SJCRH30 (cell line): ENCODE results near the gene C13orf46. TPM values are rescaled to one million over a fixed set of nuclear protein-coding genes. Genes with fewer than 3 reads are reported as not detected.
A peak's percentile ranks its signal among the peaks of the same experiment; 100 is the strongest.

Source experiments
- DNase-seq, 2 experiments: peaks; one replicate each; pipeline ENCODE4 v3.0.0-alpha.2; 2015 to 2020
- H3K27ac ChIP-seq: fragments of 250-450 bp; sonication (Bioruptor Pico); 2 replicates; pipeline ENCODE4 v1.5.1; 2020; ENCODE audit warnings: mild to moderate bottlenecking, moderate library complexity
- H3K27me3 ChIP-seq: fragments of 250-450 bp; sonication (Bioruptor Pico); 2 replicates; pipeline ENCODE4 v1.5.1; 2020; ENCODE audit warnings: mild to moderate bottlenecking, moderate library complexity
- H3K36me3 ChIP-seq: fragments of 250-450 bp; sonication (Bioruptor Pico); 2 replicates; pipeline ENCODE4 v1.5.1; 2020; ENCODE audit warnings: mild to moderate bottlenecking, moderate library complexity
- H3K4me1 ChIP-seq: fragments of 250-450 bp; sonication (Bioruptor Pico); 2 replicates; pipeline ENCODE4 v1.5.1; 2020; ENCODE audit warnings: mild to moderate bottlenecking, moderate library complexity
- H3K4me3 ChIP-seq: fragments of 250-450 bp; sonication (Bioruptor Pico); 2 replicates; pipeline ENCODE4 v1.5.1; 2020; ENCODE audit warnings: mild to moderate bottlenecking, moderate library complexity
- H3K9me3 ChIP-seq: fragments of 250-450 bp; sonication (Bioruptor Pico); replicated peaks from 2 replicates; pipeline ENCODE4 v1.5.1; 2020; ENCODE audit warnings: mild to moderate bottlenecking, moderate library complexity
- total RNA-seq: library from RNA; depleted of rRNA; stranded (reverse); fragments of >200 nt; shearing (Covaris generic); gene quantifications from 2 replicates; pipeline ENCODE4 v1.2.3, GENCODE V29; 2014; rRNA removed

The C13orf46 gene
- total RNA-seq, 1 experiment from 2014 or later = 0.04 TPM

- Histone ChIP-seq H3K27ac (no peak overlapping the region), H3K27me3 (0 out of 2 replicates have a peak, but pooled peaks cover 4% of the 10 kb centered on the region), H3K9me3 (no peaks in the 10 kb centered on the region), H3K36me3 (no peaks in the 10 kb centered on the region), H3K4me1 (no peaks in the 10 kb centered on the region), H3K4me3 (no peak overlapping the region)
- DNase-seq = no peak
Measured at GRCh38 chr13:113905018-113905417, 68.9 kb downstream of the C13orf46 start.

- H3K4me1 ChIP-seq = no peaks in the 10 kb centered on the region
- peak; percentile 23 to 54 for DNase-seq
- H3K27ac ChIP-seq = no peak overlapping the region
- H3K36me3 ChIP-seq = no peaks in the 10 kb centered on the region
- no peaks in the 10 kb centered on the region for H3K9me3 ChIP-seq
- H3K4me3 ChIP-seq = no peak overlapping the region
- H3K27me3 ChIP-seq = 0 out of 2 replicates have a peak, but pooled peaks cover 4% of the 10 kb centered on the region
Measured at GRCh38 chr13:113904411-113904810, 69.5 kb downstream of the C13orf46 start.

GRCh38 chr13:113903912-113904311, 70.0 kb downstream of the C13orf46 start:
- Histone ChIP-seq H3K27me3 (0 out of 2 replicates have a peak, but pooled peaks cover 4% of the 10 kb centered on the region), H3K36me3 (no peaks in the 10 kb centered on the region), H3K9me3 (no peaks in the 10 kb centered on the region), H3K27ac (no peak overlapping the region), H3K4me1 (no peaks in the 10 kb centered on the region), H3K4me3 (no peak overlapping the region)
- no peak for DNase-seq

Other genes with a start within 250 kb of the C13orf46 start
- not detected in 2 replicates for gene TMEM255B, start 214.8 kb downstream of the C13orf46 start, total RNA-seq
- gene GAS6, start 110.0 kb downstream of the C13orf46 start, total RNA-seq = 0.10 and 0.14 TPM in 2 replicates
- gene RASA3, start 158.5 kb upstream of the C13orf46 start, total RNA-seq = 18.6 and 20.5 TPM in 2 replicates
- gene CFAP97D2, start 205.2 kb upstream of the C13orf46 start, total RNA-seq = 0.58 and 0.71 TPM in 2 replicates